Measurements from ENCODE around the gene ALDH7A1. TPM values are rescaled to one million over a fixed set of nuclear protein-coding genes. Genes with fewer than 3 reads are reported as not detected.

Gene ALDH7A1
- total RNA-seq, 1 experiment from 2014 or later = 148 TPM

DNA sequence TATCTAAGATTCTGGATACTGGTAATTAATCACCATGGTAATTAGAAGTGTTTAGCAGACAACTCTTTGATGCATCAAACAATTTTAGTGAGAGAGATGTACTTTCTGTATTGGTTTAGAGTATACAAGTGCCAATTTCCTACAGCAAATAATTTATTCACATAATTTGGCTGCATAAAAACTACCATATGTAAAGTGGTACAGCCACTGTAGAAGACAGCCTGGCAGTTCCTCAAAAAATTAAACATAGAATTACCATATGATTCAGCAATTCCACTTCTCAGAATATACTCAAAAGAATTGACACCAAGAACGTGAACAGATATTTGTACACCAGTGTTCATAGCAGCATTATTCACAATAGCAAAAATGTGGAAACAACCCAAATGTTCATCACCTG lies 41.9 kb upstream of the ALDH7A1 start:
- Mint-ChIP-seq H3K9me3 (no peaks in the 10 kb centered on the region), H3K4me3 (no peak overlapping the region), H3K4me1 (0 out of 4 replicates have a peak, but pooled peaks cover 3% of the 10 kb centered on the region in 2 experiments), H3K27me3 (ENCODE audit: low read depth) (no peaks in the 10 kb centered on the region), H3K27ac (no peak overlapping the region), H3K36me3 (ENCODE audit: insufficient read depth in 1 of 3, low read depth in 3 of 3) (no peaks in the 10 kb centered on the region)
- Histone ChIP-seq H4K8ac (replicated peaks; ENCODE audit: insufficient read length, low read depth, low read length) (no peak overlapping the region), H2BK5ac (ENCODE audit: insufficient read length, low read length) (no peak overlapping the region), H3K79me1 (ENCODE audit: insufficient read depth, low read depth, low read length, poor library complexity, severe bottlenecking) (no peaks in the 10 kb centered on the region), H4K5ac (ENCODE audit: insufficient read length, low read depth, low read length) (no peak overlapping the region), H2BK12ac (ENCODE audit: insufficient read length, low read depth, low read length) (no peak overlapping the region), H2BK20ac (ENCODE audit: low read depth, low read length, poor library complexity, severe bottlenecking) (no peak overlapping the region), H3K14ac (ENCODE audit: insufficient read depth, low read length) (no peak overlapping the region), H3K56ac (ENCODE audit: insufficient read length, low read depth, low read length) (no peak overlapping the region), H3K23me2 (ENCODE audit: insufficient read length, low read depth, low read length, poor library complexity, severe bottlenecking) (no peaks in the 10 kb centered on the region), H3K27me3 (ENCODE audit: insufficient read depth, low read length) (no peaks in the 10 kb centered on the region), H3K18ac (ENCODE audit: insufficient read length, low read depth, low read length) (no peak overlapping the region), H3T11ph (ENCODE audit: low read length) (no peak overlapping the region), H2BK120ac (ENCODE audit: low read depth, low read length, poor library complexity, severe bottlenecking) (no peak overlapping the region), H2AK5ac (ENCODE audit: insufficient read length, low read length) (no peak overlapping the region), H4K20me1 (ENCODE audit: control insufficient read depth, insufficient read depth, insufficient read length) (no peaks in the 10 kb centered on the region), H3K4ac (ENCODE audit: low read depth, low read length) (no peak overlapping the region), H3K4me1 (ENCODE audit: insufficient read depth, low read length) (no peaks in the 10 kb centered on the region), H3K9me3 (ENCODE audit: control insufficient read depth, low read depth, low read length) (no peaks in the 10 kb centered on the region), H3K27ac (ENCODE audit: insufficient read length, low read depth, low read length) (no peak overlapping the region), H2AFZ (ENCODE audit: low read length) (no peak overlapping the region), H3K23ac (ENCODE audit: insufficient read length, low read depth, low read length) (no peak overlapping the region), H2BK15ac (ENCODE audit: low read depth, low read length) (no peak overlapping the region), H4K91ac (ENCODE audit: insufficient read length, low read depth, low read length) (no peak overlapping the region), H3K4me2 (ENCODE audit: insufficient read depth, insufficient read length, low read length) (no peak overlapping the region), H3K79me2 (ENCODE audit: insufficient read depth, low read length) (no peaks in the 10 kb centered on the region), H3K9ac (ENCODE audit: extremely low read depth, insufficient read length, low read length) (no peak overlapping the region)
- DNase-seq = no peak
- no CpG with 5 or more reads among the region's 1 CpG for WGBS (ENCODE audit: extremely low coverage, insufficient read length, low lambda C conversion rate)
- TF ChIP-seq, protein P1, sequence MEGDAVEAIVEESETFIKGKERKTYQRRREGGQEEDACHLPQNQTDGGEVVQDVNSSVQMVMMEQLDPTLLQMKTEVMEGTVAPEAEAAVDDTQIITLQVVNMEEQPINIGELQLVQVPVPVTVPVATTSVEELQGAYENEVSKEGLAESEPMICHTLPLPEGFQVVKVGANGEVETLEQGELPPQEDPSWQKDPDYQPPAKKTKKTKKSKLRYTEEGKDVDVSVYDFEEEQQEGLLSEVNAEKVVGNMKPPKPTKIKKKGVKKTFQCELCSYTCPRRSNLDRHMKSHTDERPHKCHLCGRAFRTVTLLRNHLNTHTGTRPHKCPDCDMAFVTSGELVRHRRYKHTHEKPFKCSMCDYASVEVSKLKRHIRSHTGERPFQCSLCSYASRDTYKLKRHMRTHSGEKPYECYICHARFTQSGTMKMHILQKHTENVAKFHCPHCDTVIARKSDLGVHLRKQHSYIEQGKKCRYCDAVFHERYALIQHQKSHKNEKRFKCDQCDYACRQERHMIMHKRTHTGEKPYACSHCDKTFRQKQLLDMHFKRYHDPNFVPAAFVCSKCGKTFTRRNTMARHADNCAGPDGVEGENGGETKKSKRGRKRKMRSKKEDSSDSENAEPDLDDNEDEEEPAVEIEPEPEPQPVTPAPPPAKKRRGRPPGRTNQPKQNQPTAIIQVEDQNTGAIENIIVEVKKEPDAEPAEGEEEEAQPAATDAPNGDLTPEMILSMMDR (conservative IDR thresholded peaks at IDR 0.05) = no peak
